HG03060 (cell line): ENCODE results near the gene MAP3K12.
A peak's percentile ranks its signal among the peaks of the same experiment; 100 is the strongest.
"Not testable (repeated sequence)": the region's sequence is repeated elsewhere in the genome, so short reads cannot be mapped to it uniquely, and the experiment has no call there.

Experiments used
- ATAC-seq: cut with Tn5 transposase; IDR thresholded peaks from one replicate; pipeline ENCODE4 v1.9.1; 2021; ENCODE audit warnings: low read depth, moderate number of reproducible peaks; ENCODE audit not compliant: unreplicated experiment

Gene MAP3K12

GRCh38 chr12:53450936-53451335 lies 48.3 kb downstream of the MAP3K12 start:
- no peak for ATAC-seq

GRCh38 chr12:53444593-53445325 lies 54.5 kb downstream of the MAP3K12 start:
- not testable (repeated sequence) for ATAC-seq

- no peak for ATAC-seq
Measured at GRCh38 chr12:53443955-53444354, 55.3 kb downstream of the MAP3K12 start.

- ATAC-seq, result peak; percentile 94
Measured at GRCh38 chr12:53441040-53441833, 58.0 kb downstream of the MAP3K12 start, which contains the start of gene PRR13. PRR13 (plus strand) TSS chr12:53441734; CDS start chr12:53442715, 981 bp downstream.

- not testable (repeated sequence) for ATAC-seq
Measured at GRCh38 chr12:53439582-53439981, 59.7 kb downstream of the MAP3K12 start.

- ATAC-seq, result not testable (repeated sequence)
Measured at GRCh38 chr12:53435326-53435725, 63.9 kb downstream of the MAP3K12 start.

GRCh38 chr12:53431187-53431586 lies 68.1 kb downstream of the MAP3K12 start:
- no peak for ATAC-seq

GRCh38 chr12:53430116-53430515 lies 69.1 kb downstream of the MAP3K12 start:
- no peak for ATAC-seq
